ENCODE results near the gene NR1D1. TPM values are rescaled to one million over a fixed set of nuclear protein-coding genes. Genes with fewer than 3 reads are reported as not detected.

Gene NR1D1
- total RNA-seq, 2 donors from 2014 or later, result 16.9 to 19.8 TPM

DNA sequence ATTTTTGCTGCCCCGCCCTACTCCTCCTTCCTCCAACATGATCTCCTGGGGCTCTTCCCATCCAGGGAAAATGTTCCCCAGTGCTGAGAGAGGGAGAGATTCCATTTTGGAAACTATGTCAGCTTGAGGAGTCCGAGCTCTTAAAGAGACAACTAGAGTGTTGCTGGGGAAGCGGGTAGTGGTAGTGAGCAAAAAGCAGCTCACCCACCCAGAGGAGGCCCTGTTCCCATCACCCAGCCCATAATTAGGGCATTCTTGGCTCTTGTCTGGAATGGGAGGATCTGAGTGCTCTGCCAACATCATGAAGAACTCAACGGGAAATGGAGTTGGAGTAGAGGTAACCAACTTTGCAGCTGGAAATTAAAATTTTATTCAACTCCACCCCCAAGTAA, 12.3 kb upstream of the NR1D1 start:
- DNase-seq, result peak; percentile 20 to 26
- no peak for ATAC-seq
- intact Hi-C loops (cut with DNase I, micrococcal nuclease), result loop anchor here in 1 of 2 donors (2.0 kb wide), 1 partner anchor 56 kb away; no protein-coding TSS in a partner anchor

DNA sequence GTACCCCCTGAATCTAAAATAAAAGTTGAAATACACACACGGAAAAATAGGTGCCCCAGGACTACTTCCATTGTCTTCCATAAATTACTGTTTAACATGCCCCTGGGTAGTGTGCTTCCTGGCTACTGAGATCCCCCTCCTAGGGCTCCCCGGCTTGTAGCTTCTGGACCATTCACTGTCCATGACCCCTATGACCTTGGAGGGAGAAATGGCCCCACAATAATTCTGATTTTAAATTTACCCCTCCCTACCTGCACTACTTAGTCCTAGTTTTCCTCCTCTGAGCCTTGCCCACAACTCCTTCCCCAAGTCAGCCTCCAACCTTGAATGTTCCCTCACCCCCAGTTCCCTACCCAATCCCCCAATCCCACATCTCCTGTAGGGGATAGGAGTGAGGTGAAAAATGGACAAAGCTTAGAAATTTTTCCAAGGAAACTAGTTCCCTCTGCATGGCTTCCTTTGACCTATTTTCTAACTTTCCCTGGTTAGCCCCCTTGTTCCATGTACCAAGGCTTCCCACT, 11.9 kb upstream of the NR1D1 start:
- ATAC-seq (no peak), DNase-seq (no peak)
- intact Hi-C loops (cut with DNase I, micrococcal nuclease), result loop anchor here in 1 of 2 donors (2.0 kb wide), 1 partner anchor 57 kb away; no protein-coding TSS in a partner anchor

DNA sequence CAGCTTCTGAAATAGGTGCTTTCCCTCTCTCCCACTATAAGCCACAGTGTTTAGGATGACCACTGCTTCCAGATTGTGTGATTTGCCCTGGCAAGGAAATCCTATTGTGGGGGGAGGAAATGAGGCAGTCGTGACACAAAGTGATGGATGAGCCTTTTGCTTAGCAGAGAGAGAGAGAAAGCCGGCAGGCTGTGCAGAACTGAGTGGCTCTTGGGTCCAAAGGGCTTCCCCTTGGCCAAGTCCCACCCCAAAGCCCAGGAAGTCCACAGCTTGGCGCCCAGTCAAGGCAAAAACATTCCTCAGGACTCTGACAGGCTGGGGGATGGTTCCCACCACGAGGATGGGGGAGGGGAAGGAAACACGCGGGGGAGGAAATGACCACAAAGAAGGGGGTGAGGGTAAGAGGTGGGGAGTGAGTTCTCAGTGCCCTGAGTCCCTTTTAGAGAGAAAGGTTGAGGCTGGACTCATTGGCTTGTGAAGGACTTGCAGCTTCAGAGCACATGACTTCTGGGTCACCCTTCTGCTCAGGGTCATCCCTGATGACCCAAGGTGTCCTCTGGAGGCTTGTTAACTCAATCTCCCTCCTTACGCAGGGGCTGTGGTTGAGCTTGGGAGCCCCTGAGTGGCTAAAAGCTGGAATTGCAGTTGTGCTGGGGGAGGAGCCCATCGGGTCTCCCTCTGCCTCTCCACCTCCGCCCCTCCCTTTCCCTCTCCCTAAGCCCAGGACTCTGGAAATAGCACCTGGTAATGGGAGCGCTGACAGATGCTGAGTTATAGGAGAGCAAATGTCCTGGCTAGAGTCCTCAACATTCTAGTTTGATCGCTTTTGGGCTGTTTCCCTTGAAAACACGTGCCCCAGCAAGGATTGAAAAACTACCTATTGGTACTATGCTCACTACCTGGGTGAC, 11.1 kb upstream of the NR1D1 start:
- ATAC-seq (peak; percentile 65), DNase-seq (peak; percentile 88 to 95)
- intact Hi-C loops (cut with DNase I, micrococcal nuclease), result loop anchor here in 1 of 2 donors (2.0 kb wide), 1 partner anchor 57 kb away; no protein-coding TSS in a partner anchor

- intact Hi-C loops (cut with DNase I, micrococcal nuclease), result no loop called here
- DNase-seq (peak; percentile 23 to 33), ATAC-seq (no peak)
Observed at GRCh38 chr17:40110026-40110845, 9.8 kb upstream of the NR1D1 start.

DNA sequence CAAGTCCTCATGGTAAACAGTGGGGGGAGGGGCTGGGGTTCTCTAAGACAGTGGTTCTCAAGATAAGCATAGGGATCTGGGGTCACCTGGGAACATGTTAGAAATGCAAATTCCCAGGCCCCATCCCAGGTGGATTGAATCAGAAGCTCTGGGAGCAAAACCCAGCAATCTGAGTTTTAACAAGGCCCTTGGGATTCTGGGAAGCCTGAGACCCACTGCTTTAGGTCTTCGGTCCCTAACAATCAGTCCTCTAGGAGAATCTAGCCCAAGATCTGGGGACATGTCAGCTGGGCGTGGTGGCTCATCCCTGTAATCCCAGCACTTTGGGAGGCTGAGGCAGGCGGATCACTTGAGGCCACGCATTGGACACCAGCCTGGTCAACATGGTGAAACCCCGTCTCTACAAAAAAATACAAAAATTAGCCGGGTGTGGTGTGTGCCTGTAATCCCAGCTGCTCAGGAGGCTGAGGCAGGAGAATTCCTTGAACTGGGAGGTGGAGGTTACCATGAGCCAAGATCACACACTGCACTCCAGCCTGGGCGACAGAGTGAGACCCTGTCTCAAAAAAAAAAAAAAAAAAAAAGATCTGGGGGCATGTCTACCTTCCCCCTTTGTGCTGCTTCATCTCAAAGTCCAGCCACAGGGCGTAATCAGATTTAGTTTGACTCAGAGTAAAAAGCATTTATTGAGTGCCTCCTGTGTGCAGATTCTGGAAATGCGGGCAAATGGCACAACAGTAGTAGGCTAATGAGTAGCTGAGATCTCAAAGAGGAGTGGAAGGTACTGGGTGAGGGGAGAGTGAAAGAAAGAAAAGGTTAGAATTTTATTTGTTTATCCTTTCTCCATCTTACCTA, 8.8 kb upstream of the NR1D1 start:
- ATAC-seq (no peak), DNase-seq (peak; percentile 36 to 41)
- intact Hi-C loops (cut with DNase I, micrococcal nuclease), result loop anchor here in 1 of 2 donors (5.0 kb wide), 1 partner anchor 42 kb away; no protein-coding TSS in a partner anchor

GRCh38 chr17:40107522-40108174, 7.3 kb upstream of the NR1D1 start:
- no peak for ATAC-seq
- DNase-seq, result peak; percentile 22 to 45
- intact Hi-C loops (cut with DNase I, micrococcal nuclease), result loop anchor here in 1 of 2 donors (5.0 kb wide), 1 partner anchor 40 kb away; no protein-coding TSS in a partner anchor

DNA sequence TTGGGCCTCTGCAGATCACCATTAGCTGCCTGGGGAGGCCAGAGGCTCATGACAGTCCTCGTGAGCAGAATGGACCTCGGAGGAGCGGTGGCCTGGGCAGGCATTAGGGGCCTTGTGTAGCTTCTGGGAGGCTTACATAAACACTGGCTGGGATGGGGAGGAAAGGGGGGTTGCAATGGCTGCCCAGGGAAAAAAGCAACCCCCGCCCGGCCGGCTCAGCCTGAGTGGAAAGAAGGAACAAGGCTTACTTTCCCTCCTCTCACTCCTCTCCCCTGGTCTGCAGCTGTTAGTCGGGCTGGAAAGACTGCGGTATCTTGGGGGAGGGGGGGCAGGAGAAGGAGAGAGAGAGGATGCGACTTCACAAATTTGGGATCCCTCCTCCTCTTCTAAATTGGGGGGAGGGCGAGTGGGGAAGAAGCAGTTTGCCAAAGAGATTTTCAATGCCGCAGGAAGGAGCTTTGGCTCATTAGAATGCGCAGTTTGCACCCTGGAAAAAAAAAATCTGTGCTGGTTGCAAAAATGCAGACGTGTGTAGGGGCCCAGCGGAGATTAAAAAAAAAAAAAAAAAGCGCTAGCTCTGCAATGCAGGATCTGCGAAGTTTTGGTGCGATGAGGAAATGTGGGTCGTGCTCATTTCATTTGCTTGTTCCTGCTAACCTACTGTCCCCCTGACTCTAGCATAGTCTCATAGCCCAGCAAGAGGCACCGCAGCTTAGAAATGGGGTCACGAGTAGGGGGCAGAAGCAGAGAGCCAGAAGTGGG, 6.6 kb upstream of the NR1D1 start:
- intact Hi-C loops (cut with DNase I, micrococcal nuclease), result loop anchor here in 1 of 2 donors (5.0 kb wide), 1 partner anchor 40 kb away; no protein-coding TSS in a partner anchor
- ATAC-seq (no peak), DNase-seq (peak in 1 of 2 donors; percentile 33)

DNA sequence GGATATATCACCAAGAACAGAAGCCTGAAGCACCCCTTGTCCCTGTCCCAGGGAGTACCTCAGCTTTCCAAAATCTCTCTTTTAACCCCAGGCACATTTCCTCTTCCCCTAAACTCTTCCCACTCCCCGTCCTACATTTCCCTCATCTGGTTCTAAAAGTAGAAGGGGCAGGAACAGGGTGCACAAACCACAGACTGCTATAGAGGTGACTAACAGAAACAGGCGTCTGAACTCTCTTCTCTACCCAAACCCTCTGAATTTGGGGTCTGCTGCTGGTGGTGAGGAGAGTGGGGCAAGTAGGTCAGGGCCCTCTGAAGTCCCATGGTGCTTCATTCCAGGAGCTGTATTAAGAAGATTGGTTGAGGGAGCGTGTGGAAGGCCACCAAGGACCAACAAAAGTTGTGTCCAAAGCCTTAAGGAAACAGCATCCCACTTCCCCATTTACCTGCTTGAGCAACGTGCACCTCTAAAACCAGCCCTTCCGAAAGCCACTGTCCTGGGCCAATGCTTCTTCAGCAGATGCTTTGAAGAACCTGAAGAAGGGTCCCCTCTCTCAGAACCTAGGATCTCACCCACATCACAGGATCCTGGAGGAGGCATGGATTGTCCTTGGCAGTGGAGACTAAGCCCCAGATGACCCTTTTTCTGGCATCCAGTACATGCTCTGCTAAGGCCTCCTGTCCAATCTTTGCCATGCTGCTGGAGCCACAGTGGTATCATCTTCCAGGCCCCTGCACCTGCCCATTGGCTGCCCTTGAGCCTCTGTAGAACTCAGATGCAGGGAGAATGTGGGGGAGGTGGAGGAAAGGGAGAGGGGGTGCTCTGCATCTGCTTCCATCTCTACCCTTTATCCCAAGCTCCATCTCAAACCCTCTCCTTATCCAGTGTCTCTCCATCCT, 5.7 kb upstream of the NR1D1 start:
- intact Hi-C loops (cut with DNase I, micrococcal nuclease), result loop anchor here in 1 of 2 donors (5.0 kb wide), 1 partner anchor 39 kb away; no protein-coding TSS in a partner anchor
- ATAC-seq (no peak), DNase-seq (no peak)

DNA sequence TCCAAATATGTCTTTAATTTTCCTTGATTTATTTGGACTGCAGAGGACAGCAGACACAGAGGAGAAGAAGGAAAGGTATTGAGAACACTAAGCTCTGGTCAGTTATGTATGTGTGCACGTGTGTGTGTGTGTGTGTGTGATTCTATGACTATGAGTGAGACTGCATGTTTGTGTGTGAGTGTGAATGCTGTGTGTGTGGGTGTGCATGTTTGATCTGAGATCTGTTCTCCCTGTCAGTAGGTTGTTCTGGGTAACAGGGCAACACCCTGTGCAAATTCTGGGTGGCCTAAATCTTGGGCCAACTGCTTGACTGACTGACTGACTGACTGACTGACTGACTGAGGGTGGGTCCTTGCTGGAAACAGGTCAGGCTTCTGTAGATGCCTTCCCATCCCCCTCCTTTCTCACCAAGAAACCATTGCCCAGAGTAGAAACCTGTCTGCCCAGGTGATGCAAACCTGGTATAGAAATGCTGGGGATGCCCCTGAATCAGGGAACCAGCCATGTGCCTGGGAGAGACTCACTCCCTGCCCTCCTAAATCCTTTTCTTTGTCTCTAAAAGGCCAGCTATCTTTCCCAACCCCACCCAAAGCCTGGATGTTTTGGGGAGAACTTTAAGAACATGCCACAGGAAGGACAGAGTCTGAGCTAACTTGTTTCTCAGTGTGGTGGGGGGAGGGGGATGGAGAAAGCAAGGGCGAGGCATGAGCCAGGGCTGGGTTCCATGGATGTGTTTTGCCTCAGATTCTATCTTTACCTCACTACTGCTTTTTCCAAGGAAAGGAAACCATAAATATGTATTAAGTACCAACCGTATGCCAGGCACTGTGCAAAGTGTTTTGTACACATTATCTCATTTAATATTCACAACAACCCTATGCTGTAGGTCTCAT, 4.5 kb upstream of the NR1D1 start:
- DNase-seq, result peak in 1 of 2 donors; percentile 28
- intact Hi-C loops (cut with DNase I, micrococcal nuclease), result loop anchor here in 1 of 2 donors (5.0 kb wide), 1 partner anchor 38 kb away; no protein-coding TSS in a partner anchor
- ATAC-seq, result no peak

DNA sequence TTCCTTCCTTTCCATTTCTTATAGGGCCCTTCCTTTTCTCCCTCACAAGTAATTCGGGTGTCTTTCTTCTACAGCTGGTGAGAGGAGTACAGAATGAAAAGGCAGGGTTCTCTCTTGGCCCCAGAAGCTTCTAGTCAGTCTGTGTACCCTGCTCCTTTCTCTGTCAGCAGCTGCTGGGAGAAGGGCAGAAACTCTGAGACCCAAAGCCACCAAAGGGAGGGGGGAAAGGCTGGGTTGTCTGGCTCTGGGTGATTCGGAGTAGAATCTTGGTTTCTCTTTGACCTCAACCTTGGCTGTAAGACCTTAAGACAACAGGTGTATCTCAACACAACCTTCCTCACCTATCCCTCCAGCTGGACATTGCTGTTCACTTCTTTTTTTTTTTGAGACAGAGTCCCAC, 3.3 kb upstream of the NR1D1 start:
- intact Hi-C loops (cut with DNase I, micrococcal nuclease), result no loop called here
- no peak for ATAC-seq

GRCh38 chr17:40103071-40103661, 2.8 kb upstream of the NR1D1 start:
- intact Hi-C loops (cut with DNase I, micrococcal nuclease), result no loop called here
- DNase-seq (peak in 1 of 2 donors; percentile 50), ATAC-seq (peak; percentile 1)

More for the DNA sequence above, 3.3 kb upstream of the NR1D1 start:
- DNase-seq, result no peak

DNA sequence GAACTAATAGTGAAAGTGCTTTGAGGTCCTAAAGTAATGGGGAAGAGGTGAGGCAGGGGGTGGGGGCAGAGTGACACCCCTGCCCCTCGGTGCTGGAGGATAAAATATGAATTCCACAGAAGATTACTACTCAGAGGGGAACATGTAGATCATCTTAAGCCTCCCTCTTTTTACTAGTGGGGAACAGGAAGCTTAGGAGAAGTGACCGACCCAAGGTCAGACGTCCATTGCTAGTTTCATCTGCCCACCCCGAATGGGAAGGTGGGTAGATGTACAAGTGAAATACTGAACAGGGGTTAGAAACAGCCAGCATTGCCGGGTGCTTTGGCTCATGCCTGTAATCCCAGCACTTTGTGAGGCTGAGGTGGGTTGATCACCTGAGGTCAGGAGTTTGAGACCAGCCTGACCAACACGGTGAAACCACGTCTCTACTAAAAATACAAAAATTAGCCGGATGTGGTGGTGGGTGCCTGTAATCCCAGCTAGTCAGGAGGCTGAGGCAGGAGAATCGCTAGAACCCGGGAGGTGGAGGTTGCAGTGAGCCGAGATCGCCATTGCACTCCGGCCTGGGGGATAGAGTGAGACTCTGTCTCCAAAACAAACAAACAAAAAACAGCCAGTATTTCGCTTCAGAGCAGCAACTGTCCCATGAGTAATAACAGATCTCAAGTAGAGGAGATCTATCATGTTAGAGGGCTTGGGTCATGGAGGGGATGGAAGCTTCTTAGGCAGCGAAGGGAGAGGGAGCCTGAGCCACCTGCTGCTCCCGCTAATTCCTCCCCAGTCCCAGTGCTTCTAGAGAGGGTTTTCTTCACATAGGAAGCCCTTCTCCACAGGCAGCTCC, 1.2 kb upstream of the NR1D1 start:
- ATAC-seq, result no peak
- no peak for DNase-seq
- intact Hi-C loops (cut with DNase I, micrococcal nuclease), result no loop called here

DNA sequence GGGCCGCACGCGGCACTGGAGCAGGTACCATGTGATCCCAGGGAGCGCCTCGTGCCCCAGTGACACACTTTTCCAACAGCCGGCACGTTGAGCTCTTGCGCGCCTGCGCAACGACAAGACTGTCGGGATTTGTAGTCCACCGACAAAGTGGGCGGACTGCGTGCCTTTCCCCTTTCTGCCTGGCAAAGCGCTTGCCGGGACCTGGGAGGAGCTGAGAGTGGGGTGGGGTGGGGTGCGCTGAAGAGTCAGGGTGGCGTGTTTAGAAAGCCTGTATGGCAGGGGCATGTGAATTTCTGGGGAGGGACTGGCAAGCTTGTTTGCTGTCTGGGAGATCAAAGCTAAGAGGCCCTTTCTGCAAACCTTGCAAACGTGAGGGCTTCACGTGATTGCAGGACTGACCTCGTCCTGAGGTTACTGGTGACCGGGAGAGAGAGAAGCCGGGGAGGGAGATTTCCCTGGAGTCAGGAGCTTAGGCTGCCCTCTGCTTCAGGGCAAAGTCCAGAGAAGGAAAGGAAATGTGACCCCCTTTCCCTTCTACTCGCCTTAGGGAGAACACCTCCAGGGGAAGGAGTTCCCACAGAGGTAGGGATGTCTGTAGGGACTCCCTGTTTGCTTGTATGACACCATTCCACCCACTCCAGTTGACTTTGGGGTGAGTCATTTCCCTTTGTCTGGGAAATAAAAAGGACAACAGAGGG, 429 bp upstream of the NR1D1 start:
- intact Hi-C loops (cut with DNase I, micrococcal nuclease), result no loop called here
- ATAC-seq (peak; percentile 54), DNase-seq (peak; percentile 97 to 99)

All from left colon (tissue), 2 donors.